K562 (cell line): Measurements from ENCODE around the gene AIMP1. TPM values are rescaled to one million over a fixed set of nuclear protein-coding genes. Genes with fewer than 3 reads are reported as not detected.

ENCODE experiments used
- ATAC-seq: fragments of 200-7000 bp; cut with Tn5 transposase; 3 replicates; pipeline ENCODE4 v1.9.1; 2020; ENCODE audit warnings: moderate library complexity
- BruUV-seq: library from RNA; stranded (reverse); fragments of 400-500 nt; replicated peaks from 2 replicates; lab custom pipeline; 2021; lab: Mats Ljungman, UMichigan
- CTCF ChIA-PET: fragments of 300-600 bp; formaldehyde crosslinking; extraction: SDS; loops from one replicate; lab custom pipeline; 2021; ENCODE audit warnings: low intra/inter-chr PET ratio; lab: Yijun Ruan, JAX
- POLR2A ChIA-PET: fragments of 300-600, 350-650 bp; sonication (Branson Sonifier 250); formaldehyde crosslinking; extraction: SDS; loops from one replicate; lab custom pipeline; 2021; ENCODE audit warnings: antibody characterized with exemption, inconsistent platforms; lab: Yijun Ruan, JAX
- DNase-seq, 4 experiments: peaks; one replicate each; pipeline versions ENCODE4 v3.0.0 to v3.0.0-alpha.2; 2011 to 2018; ENCODE audit warnings: low spot score in 3 of 4, mixed read lengths in 3 of 4; ENCODE audit errors: extremely low read depth in 1 of 4
- FAIRE-seq: peaks from 2 replicates; lab custom pipeline; 2011; peaks lifted over from hg19 to GRCh38; lab: Jason Lieb, UNC
- H2AFZ ChIP-seq: 2 replicates; pipeline ENCODE4 v1.6.0; 2011; ENCODE audit warnings: low read depth, low read length, control low read depth, inconsistent platforms
- H3K27ac ChIP-seq: fragments of 200-600 bp; 3 replicates; pipeline ENCODE4 v1.8.0; 2011; ENCODE audit warnings: low read depth, mild to moderate bottlenecking, control low read depth, inconsistent platforms, low read length, moderate library complexity, mixed read lengths; ENCODE audit errors: extremely low read depth
- H3K27me3 ChIP-seq, 2 experiments: fragments of 300-600 bp in 1 of 2; 2 replicates in 1 of 2; 3 replicates in 1 of 2; pipeline versions ENCODE4 v1.6.0 to v1.8.0; 2011; ENCODE audit warnings: inconsistent platforms in 2 of 2, low read length in 2 of 2, mild to moderate bottlenecking in 1 of 2, mixed read lengths in 1 of 2, moderate library complexity in 1 of 2; ENCODE audit not compliant: control insufficient read depth in 2 of 2, insufficient read depth in 2 of 2
- H3K36me3 ChIP-seq: fragments of 300-600 bp; 3 replicates; pipeline ENCODE4 v1.8.0; 2011; ENCODE audit warnings: mild to moderate bottlenecking, low read length, inconsistent platforms; ENCODE audit not compliant: control insufficient read depth, insufficient read depth
- H3K4me1 ChIP-seq, 2 experiments: fragments of 200-600 bp in 1 of 2; replicated peaks in 1 of 2; 2 replicates in 1 of 2; 3 replicates in 1 of 2; pipeline versions ENCODE4 v1.5.1 to v1.8.0; 2011; ENCODE audit warnings: inconsistent platforms in 2 of 2, low read length in 2 of 2, mild to moderate bottlenecking in 1 of 2, mixed read lengths in 1 of 2, moderate library complexity in 1 of 2; ENCODE audit not compliant: control insufficient read depth in 2 of 2, insufficient read depth in 2 of 2
- H3K4me2 ChIP-seq: 2 replicates; pipeline ENCODE4 v1.6.1; 2011; ENCODE audit warnings: low read length, control low read depth, inconsistent platforms, mixed read lengths; ENCODE audit not compliant: insufficient read depth
- H3K4me3 ChIP-seq: fragments of 200-600 bp; sonication (generic), shearing (Covaris generic); 2 replicates; pipeline ENCODE4 v1.5.1; 2016; ENCODE audit warnings: control low read depth, inconsistent platforms
- H3K79me2 ChIP-seq: fragments of 200-600 bp; 3 replicates; pipeline ENCODE4 v1.8.0; 2011; ENCODE audit warnings: low read length, inconsistent platforms; ENCODE audit not compliant: control insufficient read depth, insufficient read depth
- H3K9ac ChIP-seq, 2 experiments: 2 replicates each; pipeline versions ENCODE4 v1.6.0 to v1.6.1; 2011; ENCODE audit warnings: low read depth in 2 of 2, low read length in 2 of 2, control low read depth in 1 of 2, inconsistent platforms in 1 of 2, mild to moderate bottlenecking in 1 of 2, mixed read lengths in 1 of 2; ENCODE audit not compliant: insufficient read depth in 1 of 2
- H3K9me1 ChIP-seq: one replicate; pipeline ENCODE4 v1.6.0; 2011; ENCODE audit warnings: inconsistent platforms, mild to moderate bottlenecking, low read length, moderate library complexity; ENCODE audit not compliant: control insufficient read depth, insufficient read depth
- H3K9me3 ChIP-seq: replicated peaks from 2 replicates; pipeline ENCODE4 v1.5.1; 2011; ENCODE audit warnings: low read depth, low read length, inconsistent platforms; ENCODE audit not compliant: control insufficient read depth, insufficient read depth
- H4K20me1 ChIP-seq: replicated peaks from 2 replicates; pipeline ENCODE4 v1.6.1; 2011; ENCODE audit warnings: low read length, inconsistent platforms, mixed read lengths; ENCODE audit not compliant: control insufficient read depth, insufficient read depth
- ETV6 ChIP-seq, 3 experiments: fragments of 150-350 bp in 1 of 3; sonication (generic) in 1 of 3; formaldehyde crosslinking in 1 of 3; IDR thresholded peaks; 2 replicates each; pipeline versions ENCODE4 v1.6.1 to v1.8.0; 2014 to 2022; ENCODE audit warnings: borderline replicate concordance in 2 of 3, low read depth in 2 of 3, antibody characterized with exemption in 1 of 3, low read length in 1 of 3, mild to moderate bottlenecking in 1 of 3, missing genetic modification reagents in 1 of 3
- FUS ChIP-seq: fragments of 200-400 bp; formaldehyde crosslinking; optimal IDR thresholded peaks from 2 replicates; pipeline ENCODE3; 2017; ENCODE audit warnings: low read depth, low read length
- GATAD2B ChIP-seq: fragments of 450-650 bp; IDR thresholded peaks from 2 replicates; pipeline ENCODE4 v1.6.1; 2017; ENCODE audit warnings: mild to moderate bottlenecking, borderline replicate concordance
- HDAC2 ChIP-seq: fragments of 450-650 bp; IDR thresholded peaks from 2 replicates; pipeline ENCODE4 v1.6.1; 2016; ENCODE audit warnings: mild to moderate bottlenecking
- HDAC6 ChIP-seq: IDR thresholded peaks from 2 replicates; pipeline ENCODE4 v1.6.1; 2012; ENCODE audit warnings: low read depth, mild to moderate bottlenecking, control low read depth, inconsistent platforms, low read length, moderate library complexity
- KHSRP ChIP-seq: fragments of 450-650 bp; IDR thresholded peaks from 2 replicates; pipeline ENCODE4 v1.6.1; 2017
- MAZ ChIP-seq, 2 experiments: fragments of 450-650 bp in 1 of 2; sonication (generic) in 1 of 2; formaldehyde crosslinking; IDR thresholded peaks in 1 of 2; conservative IDR thresholded peaks in 1 of 2; 2 replicates each; pipeline versions ENCODE4 v1.4.0 to v1.5.0; 2020; ENCODE audit warnings: mild to moderate bottlenecking in 1 of 2, missing genetic modification reagents in 1 of 2
- NUFIP1 ChIP-seq: fragments of 450-650 bp; IDR thresholded peaks from 2 replicates; pipeline ENCODE4 v1.6.1; 2018; ENCODE audit not compliant: partially characterized antibody
- RFX5 ChIP-seq: IDR thresholded peaks from 2 replicates; pipeline ENCODE4 v1.6.1; 2011; ENCODE audit warnings: low read depth, mild to moderate bottlenecking, improper control_type of control experiment, low read length
- RFX7 ChIP-seq: fragments of 250-450 bp; sonication (Bioruptor Pico); IDR thresholded peaks from 2 replicates; pipeline ENCODE4 v1.5.1; 2021; ENCODE audit warnings: mild to moderate bottlenecking
- ZNF347 ChIP-seq: fragments of 450-650 bp; formaldehyde crosslinking; IDR thresholded peaks from 2 replicates; pipeline ENCODE4 v1.4.0; 2020; ENCODE audit warnings: low read depth, mild to moderate bottlenecking, moderate library complexity
- WGBS: fragments of 100-300 bp; shearing (Covaris generic); methylation state at CpG from one replicate; pipeline ENCODE4 v1.1.6; 2016; ENCODE audit warnings: low coverage, mixed read lengths; ENCODE audit not compliant: insufficient coverage; ENCODE audit errors: missing lambda C conversion rate; 5-methylcytosine and 5-hydroxymethylcytosine counted together
- in situ Hi-C: fragments of 300-500 bp; cut with MboI; formaldehyde crosslinking; loops from 4 replicates; pipeline ENCODE4 v1.15.0; 2018; ENCODE audit warnings: inconsistent platforms, mixed read lengths
- intact Hi-C: fragments of 100-400 bp; cut with micrococcal nuclease; formaldehyde crosslinking; loops from 2 replicates; pipeline ENCODE4 v1.14.2; 2022
- polyA plus RNA-seq, 8 experiments: library from polyadenylated mRNA; depleted of rRNA in 4 of 8; stranded (reverse) in 5 of 8; unstranded in 3 of 8; fragments of >200 nt; fragmentation: Nextera tagmentation in 2 of 8; fragmentation: Illumina TruSeq in 1 of 8; extraction: Ambion mirVana in 2 of 8; extraction: Trizol in 1 of 8; gene quantifications; 2 replicates each; pipeline versions ENCODE4 v1.2.1 to v1.2.3, GENCODE V29; 2011 to 2014; ENCODE audit warnings: inconsistent platforms in 1 of 8, missing spikeins in 1 of 8
- total RNA-seq, 7 experiments: library from RNA; depleted of rRNA in 6 of 7; stranded (reverse); fragments of >200 nt in 6 of 7; fragmentation: Illumina TruSeq in 2 of 7; extraction: Trizol in 2 of 7; gene quantifications; 2 replicates each; pipeline versions ENCODE4 v1.2.1 to v1.2.3, GENCODE V29; 2011 to 2021; ENCODE audit warnings: low replicate concordance in 1 of 7
- TF ChIP-seq, protein P1 (sequence below), 2 experiments: fragments of 450-650 bp in 1 of 2; sonication (generic) in 1 of 2; formaldehyde crosslinking; conservative IDR thresholded peaks; 2 replicates each; pipeline versions ENCODE4 v1.4.0 to v1.8.1; 2020 to 2022; ENCODE audit warnings: mild to moderate bottlenecking in 1 of 2, missing genetic modification reagents in 1 of 2
- TF ChIP-seq, protein P2 (sequence below), 2 experiments: IDR thresholded peaks; 2 replicates each; pipeline ENCODE4 v1.6.1; 2012; ENCODE audit warnings: improper control_type of control experiment in 2 of 2, low read depth in 2 of 2, low read length in 2 of 2, borderline replicate concordance in 1 of 2

AIMP1 gene
- total and polyA plus RNA-seq, 9 of the 15 experiments (the other 6 are each of a cell fraction or from before 2014, with no cell fraction given) = 39.9 to 141 (median 70.1) TPM

DNA sequence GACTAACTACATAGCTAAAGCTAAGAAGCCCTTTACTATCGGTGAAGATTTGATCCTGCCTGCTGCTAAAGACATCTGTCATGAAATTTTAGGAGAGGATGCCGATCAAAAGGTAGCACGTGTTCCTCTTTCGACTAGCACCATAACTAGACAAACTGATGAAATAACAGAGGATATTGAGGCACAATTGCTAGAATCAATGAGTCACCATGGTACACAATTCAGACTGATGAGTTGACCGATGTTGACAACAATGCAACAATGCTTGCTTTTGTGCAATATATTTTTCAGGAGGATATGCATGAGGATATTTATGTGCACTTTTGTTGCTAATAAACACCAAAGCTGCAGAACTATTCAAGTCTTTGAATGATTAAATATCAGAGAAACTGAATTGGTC lies 24.7 kb upstream of the AIMP1 start:
- Histone ChIP-seq H3K27ac (no peak overlapping the region), H3K79me2 (no peaks in the 10 kb centered on the region), H4K20me1 (no peaks in the 10 kb centered on the region), H3K9me3 (no peaks in the 10 kb centered on the region), H3K4me2 (no peak overlapping the region), H3K36me3 (peaks cover 35% of the 10 kb centered on the region; the same call in 1 of the 3 replicates), H3K27me3 (no peaks in the 10 kb centered on the region), H3K9me1 (no peaks in the 10 kb centered on the region), H2AFZ (no peak overlapping the region), H3K4me1 (0 out of 5 replicates have a peak, but pooled peaks cover 0 to 4% of the 10 kb centered on the region in 2 experiments), H3K4me3 (no peak overlapping the region), H3K9ac (no peak overlapping the region)
- in situ Hi-C loops (no loop called here), intact Hi-C loops (no loop called here)
- no TSS peak for BruUV-seq
- TF ChIP-seq MAZ (CRISPR knock-in tag; conservative IDR thresholded peaks at IDR 0.05 in 1 of 2, IDR thresholded peaks at IDR 0.05 in 1 of 2) (no peak), HDAC6 (no peak), ZNF347 (CRISPR knock-in tag) (no peak), FUS (no peak), GATAD2B (no peak), RFX5 (no peak), KHSRP (no peak), ETV6 (IDR thresholded peaks at IDR 0.05; ENCODE audit: borderline replicate concordance in 1 of 2, low read depth in 2 of 2, low read length in 1 of 2) (no peak), ETV6 (CRISPR knock-in tag; IDR thresholded peaks at IDR 0.05; ENCODE audit: borderline replicate concordance) (no peak), RFX7 (CRISPR knock-in tag) (no peak), NUFIP1 (no peak), HDAC2 (no peak)
- TF ChIP-seq, protein P1, sequence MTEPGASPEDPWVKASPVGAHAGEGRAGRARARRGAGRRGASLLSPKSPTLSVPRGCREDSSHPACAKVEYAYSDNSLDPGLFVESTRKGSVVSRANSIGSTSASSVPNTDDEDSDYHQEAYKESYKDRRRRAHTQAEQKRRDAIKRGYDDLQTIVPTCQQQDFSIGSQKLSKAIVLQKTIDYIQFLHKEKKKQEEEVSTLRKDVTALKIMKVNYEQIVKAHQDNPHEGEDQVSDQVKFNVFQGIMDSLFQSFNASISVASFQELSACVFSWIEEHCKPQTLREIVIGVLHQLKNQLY (CRISPR knock-in tag; conservative IDR thresholded peaks at IDR 0.05) = no peak
- TF ChIP-seq, protein P2, sequence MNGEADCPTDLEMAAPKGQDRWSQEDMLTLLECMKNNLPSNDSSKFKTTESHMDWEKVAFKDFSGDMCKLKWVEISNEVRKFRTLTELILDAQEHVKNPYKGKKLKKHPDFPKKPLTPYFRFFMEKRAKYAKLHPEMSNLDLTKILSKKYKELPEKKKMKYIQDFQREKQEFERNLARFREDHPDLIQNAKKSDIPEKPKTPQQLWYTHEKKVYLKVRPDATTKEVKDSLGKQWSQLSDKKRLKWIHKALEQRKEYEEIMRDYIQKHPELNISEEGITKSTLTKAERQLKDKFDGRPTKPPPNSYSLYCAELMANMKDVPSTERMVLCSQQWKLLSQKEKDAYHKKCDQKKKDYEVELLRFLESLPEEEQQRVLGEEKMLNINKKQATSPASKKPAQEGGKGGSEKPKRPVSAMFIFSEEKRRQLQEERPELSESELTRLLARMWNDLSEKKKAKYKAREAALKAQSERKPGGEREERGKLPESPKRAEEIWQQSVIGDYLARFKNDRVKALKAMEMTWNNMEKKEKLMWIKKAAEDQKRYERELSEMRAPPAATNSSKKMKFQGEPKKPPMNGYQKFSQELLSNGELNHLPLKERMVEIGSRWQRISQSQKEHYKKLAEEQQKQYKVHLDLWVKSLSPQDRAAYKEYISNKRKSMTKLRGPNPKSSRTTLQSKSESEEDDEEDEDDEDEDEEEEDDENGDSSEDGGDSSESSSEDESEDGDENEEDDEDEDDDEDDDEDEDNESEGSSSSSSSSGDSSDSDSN (IDR thresholded peaks at IDR 0.05; ENCODE audit: borderline replicate concordance in 1 of 2, low read depth in 2 of 2, low read length in 2 of 2) = no peak
- CTCF ChIA-PET = no interaction called here
- DNase-seq = no peak
- ATAC-seq = no peak
- POLR2A ChIA-PET = interaction anchor here (0.6 kb wide), 1 partner anchor 230 kb away, joined by 3 read pairs; no protein-coding TSS in a partner anchor
- no peak for FAIRE-seq
- 97% methylated on average over 5 of the region's 5 CpGs for WGBS
